ENCODE results near the gene USP21. TPM values are rescaled to one million over a fixed set of nuclear protein-coding genes. Genes with fewer than 3 reads are reported as not detected.
A peak's percentile ranks its signal among the peaks of the same experiment; 100 is the strongest.

The USP21 gene
- total and polyA plus RNA-seq, 2 of the 8 experiments (the other 6 are each of a cell fraction or from before 2014, with no cell fraction given), result 23.9 to 36.3 TPM

DNA sequence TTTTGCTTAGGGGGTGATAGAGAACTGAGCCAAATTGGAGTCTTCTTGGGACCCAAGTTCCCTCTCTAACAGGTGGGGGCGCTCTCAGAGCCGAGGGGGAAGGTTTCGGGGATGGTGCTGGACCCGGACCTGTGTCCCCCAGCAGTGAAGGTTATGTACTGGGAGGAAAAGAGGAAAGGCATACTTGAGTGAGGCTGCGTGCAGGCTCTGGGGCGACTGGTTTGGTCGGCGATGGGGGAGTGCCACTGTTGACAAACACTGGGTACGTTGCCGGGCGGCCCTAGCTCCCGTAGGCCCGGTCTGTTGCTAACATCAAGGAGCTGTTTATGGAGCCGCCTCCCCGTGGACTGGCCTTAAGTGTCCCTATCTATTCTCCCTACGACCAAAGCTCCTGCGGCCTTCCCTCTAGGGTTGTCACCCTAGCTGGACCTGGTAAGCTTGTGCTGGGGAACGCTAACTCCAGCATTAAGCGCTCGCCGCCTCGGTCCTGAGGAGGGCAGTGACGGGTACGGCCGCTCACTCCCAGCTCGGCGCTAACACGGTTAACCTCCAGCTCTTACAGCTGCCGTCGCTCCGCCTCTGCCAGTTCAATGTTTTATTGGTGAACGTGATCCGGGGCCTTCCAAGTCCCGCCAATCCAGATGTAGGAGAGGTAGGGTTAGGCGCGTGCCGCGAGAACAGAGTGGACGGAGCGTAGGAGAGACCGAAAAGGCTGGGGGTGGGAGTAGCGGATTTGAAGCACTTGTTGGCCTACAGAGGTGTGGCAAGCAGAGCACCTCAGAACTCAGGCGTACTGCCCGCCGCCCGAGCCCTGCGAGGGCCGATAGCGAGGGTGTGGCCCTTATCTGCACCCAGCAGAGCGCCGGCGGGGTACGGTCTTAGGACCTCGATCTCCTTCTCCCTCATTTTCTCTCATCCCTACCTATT is 6.7 kb downstream of the USP21 start, which contains the start of gene PPOX (continued):
- peak; percentile 35; the same call in 1 of the 2 replicates for TF ChIP-seq BACH1 (IDR thresholded peaks at IDR 0.05; ENCODE audit: low read length)
- TF ChIP-seq JUN (IDR thresholded peaks at IDR 0.05; ENCODE audit: low read depth, low read length), result no peak
- TF ChIP-seq FOSL1 (IDR thresholded peaks at IDR 0.05; ENCODE audit: insufficient read depth, low read depth, low read length), result no peak
- TF ChIP-seq JUND (IDR thresholded peaks at IDR 0.05; ENCODE audit: low read length), result 0 out of 2 replicates have a peak, but pooled peaks have one; percentile 5
- no peak for TF ChIP-seq TCF12 (IDR thresholded peaks at IDR 0.05; ENCODE audit: low read depth, low read length)
- no peak for TF ChIP-seq KDM1A (IDR thresholded peaks at IDR 0.05; ENCODE audit: borderline replicate concordance, low read length)
- no peak for TF ChIP-seq CHD1 (IDR thresholded peaks at IDR 0.05; ENCODE audit: low read depth, low read length)
